Endodermal cell (in vitro differentiated cells): ENCODE results near the gene ZCWPW1. TPM values are rescaled to one million over a fixed set of nuclear protein-coding genes. Genes with fewer than 3 reads are reported as not detected.
A peak's percentile ranks its signal among the peaks of the same experiment; 100 is the strongest.

ENCODE experiments used
- DNase-seq: peaks from one replicate; pipeline ENCODE4 v3.0.0-alpha.2; 2017
- H3K27ac ChIP-seq: 2 replicates; pipeline ENCODE4 v1.5.1; 2013; ENCODE audit warnings: mild to moderate bottlenecking, low read depth, low read length, moderate library complexity
- H3K27me3 ChIP-seq: 2 replicates; pipeline ENCODE4 v1.6.1; 2013; ENCODE audit warnings: mild to moderate bottlenecking, low read length, moderate library complexity; ENCODE audit not compliant: insufficient read depth, control insufficient read depth, poor library complexity, severe bottlenecking
- H3K36me3 ChIP-seq: 2 replicates; pipeline ENCODE4 v1.7.0; 2013; ENCODE audit warnings: mild to moderate bottlenecking, low read length, moderate library complexity; ENCODE audit not compliant: control insufficient read depth, insufficient read depth
- H3K4me1 ChIP-seq: one replicate; pipeline ENCODE4 v1.7.0; 2013; ENCODE audit warnings: low read length; ENCODE audit not compliant: control insufficient read depth, insufficient read depth
- H3K4me3 ChIP-seq: 2 replicates; pipeline ENCODE4 v1.5.1; 2013; ENCODE audit warnings: mild to moderate bottlenecking, low read length, moderate library complexity
- H3K9ac ChIP-seq: 2 replicates; pipeline ENCODE4 v1.6.1; 2013; ENCODE audit warnings: mild to moderate bottlenecking, low read length, moderate library complexity; ENCODE audit not compliant: poor library complexity, severe bottlenecking; ENCODE audit errors: extremely low read depth
- H3K9me3 ChIP-seq: 2 replicates; pipeline ENCODE4 v1.6.1; 2013; ENCODE audit warnings: mild to moderate bottlenecking, low read length, moderate library complexity; ENCODE audit not compliant: control insufficient read depth
- H3K27ac Mint-ChIP-seq: 2 replicates; pipeline ENCODE4 v1.8.0; 2020; ENCODE audit warnings: mixed read lengths
- H3K27me3 Mint-ChIP-seq: 2 replicates; pipeline ENCODE4 v1.8.0; 2021; ENCODE audit warnings: mild to moderate bottlenecking, mixed read lengths; ENCODE audit not compliant: insufficient read depth
- H3K36me3 Mint-ChIP-seq: 2 replicates; pipeline ENCODE4 v1.8.0; 2020; ENCODE audit warnings: low read depth, mixed read lengths
- H3K4me1 Mint-ChIP-seq: 2 replicates; pipeline ENCODE4 v1.8.0; 2020; ENCODE audit warnings: mixed read lengths
- H3K4me3 Mint-ChIP-seq: 2 replicates; pipeline ENCODE4 v1.8.0; 2020; ENCODE audit warnings: mild to moderate bottlenecking, moderate library complexity, mixed read lengths
- H3K9me3 Mint-ChIP-seq: 2 replicates; pipeline ENCODE4 v1.8.0; 2020; ENCODE audit warnings: mild to moderate bottlenecking, mixed read lengths
- CTCF ChIP-seq: fragments of 200-600 bp; sonication (generic); conservative IDR thresholded peaks from 2 replicates; pipeline ENCODE4 v1.5.0; 2021; ENCODE audit warnings: antibody characterized with exemption, mild to moderate bottlenecking
- WGBS, 2 experiments: methylation state at CpG; one replicate each; pipeline versions ENCODE4 v1.1.5 to v1.1.7; 2013; ENCODE audit warnings: missing lambda C conversion rate in 2 of 2, mixed read lengths in 1 of 2; ENCODE audit not compliant: insufficient coverage in 1 of 2, insufficient read length in 1 of 2; 5-methylcytosine and 5-hydroxymethylcytosine counted together
- long read RNA-seq, 4 experiments: library from polyadenylated mRNA in 2 of 4; library from RNA in 1 of 4; library from capped mRNA in 1 of 4; stranded (forward) in 3 of 4; unstranded in 1 of 4; transcript quantifications; one replicate each; pipeline ENCODE4 v2.0.0, GENCODE V29; 2020 to 2021; ENCODE audit warnings: inconsistent platforms in 1 of 4
- polyA plus RNA-seq, 2 experiments: library from polyadenylated mRNA; stranded (reverse); fragments of 50-300 nt; gene quantifications; one replicate each; pipeline ENCODE4 v1.2.3, GENCODE V29; 2013
- total RNA-seq, 2 donors: library from RNA; stranded (reverse); fragmentation: NEBNext Ultra II Directional in 1 of 2; extraction: Animal tissue kit (Norgen Biotek cat#: 25700) in 1 of 2; gene quantifications; 2 replicates in 1 of 2; 3 replicates in 1 of 2; pipeline ENCODE4 v1.2.1, GENCODE V29; 2021

The ZCWPW1 gene
- 1 to 10 TPM; 1.9 to 2.3 TPM for total RNA-seq
- polyA plus RNA-seq (2013, experiment 1 of 2), result 2.0 TPM
- 2.4 TPM for polyA plus RNA-seq (2013, experiment 2 of 2)
- long read RNA-seq, experiment 1, result 0 reads
- long read RNA-seq, experiment 2, partial matches to known transcripts, result 1 of 3 reads
- long read RNA-seq, experiment 2, other reads (novel, unspliced or antisense), result 2 of 3 reads
- long read RNA-seq, experiment 3, partial matches to known transcripts, result 0 of 3 reads
- long read RNA-seq, experiment 3, other reads (novel, unspliced or antisense), result 2 of 3 reads
- long read RNA-seq, experiment 4, partial matches to known transcripts, result 0 of 3 reads
- long read RNA-seq, experiment 4, other reads (novel, unspliced or antisense), result 3 of 3 reads

GRCh38 chr7:100428199-100428966 is at the start of gene ZCWPW1:
Gene ZCWPW1 (minus strand): TSS chr7:100428703. CDS start chr7:100420649, 8,054 bp downstream.
- no peak for TF ChIP-seq CTCF
- Mint-ChIP-seq H3K27me3 (peaks cover 16% of the 10 kb centered on the region), H3K4me1 (peaks cover 24% of the 10 kb centered on the region), H3K27ac (peak within 1 kb of the TSS; percentile 100), H3K9me3 (peaks cover 7% of the 10 kb centered on the region), H3K36me3 (peaks cover 21% of the 10 kb centered on the region), H3K4me3 (peak within 1 kb of the TSS; percentile 89)
- peak; percentile 97 for DNase-seq
- Histone ChIP-seq H3K9me3 (no peaks in the 10 kb centered on the region), H3K36me3 (peaks cover 26% of the 10 kb centered on the region), H3K27ac (peak within 1 kb of the TSS; percentile 100), H3K4me1 (peaks cover 18% of the 10 kb centered on the region), H3K9ac (peak within 1 kb of the TSS; percentile 94), H3K4me3 (peak within 1 kb of the TSS; percentile 97), H3K27me3 (no peaks in the 10 kb centered on the region)
- 0 to 1% methylated on average over 39 to 66 of the region's 66 CpGs for WGBS, 2 experiments

- H3K27me3 ChIP-seq, result no peaks in the 10 kb centered on the region
- TF ChIP-seq CTCF, result no peak
- peaks cover 13% of the 10 kb centered on the region for H3K36me3 Mint-ChIP-seq
- no peaks in the 10 kb centered on the region for H3K9me3 ChIP-seq
- no peak for DNase-seq
- H3K9ac ChIP-seq, result peak overlapping the region; percentile 68
- no peaks in the 10 kb centered on the region for H3K27me3 Mint-ChIP-seq
- no peak overlapping the region for H3K27ac Mint-ChIP-seq
- H3K36me3 ChIP-seq, result peaks cover 7% of the 10 kb centered on the region
- H3K4me1 ChIP-seq, result no peaks in the 10 kb centered on the region
- H3K4me3 ChIP-seq, result peak overlapping the region; percentile 88
- H3K27ac ChIP-seq, result no peak overlapping the region
- no peaks in the 10 kb centered on the region for H3K9me3 Mint-ChIP-seq
- peaks cover 11% of the 10 kb centered on the region for H3K4me1 Mint-ChIP-seq
- H3K4me3 Mint-ChIP-seq, result peak overlapping the region; percentile 76
- WGBS, 2 experiments, result 37% methylated on average over 16 of the region's 16 CpGs; no CpG with 5 or more reads in 1 of the 2 experiments
Observed at GRCh38 chr7:100477871-100478267, 49.4 kb upstream of the ZCWPW1 start.

GRCh38 chr7:100476903-100477870 is 48.7 kb upstream of the ZCWPW1 start:
- H3K27me3 ChIP-seq, result no peaks in the 10 kb centered on the region
- 78 to 89% methylated on average over 13 to 30 of the region's 30 CpGs for WGBS, 2 experiments
- no peaks in the 10 kb centered on the region for H3K4me1 ChIP-seq
- TF ChIP-seq CTCF, result peak; percentile 61
- peak overlapping the region; percentile 76 for H3K4me3 Mint-ChIP-seq
- H3K27ac Mint-ChIP-seq, result no peak overlapping the region
- peaks cover 13% of the 10 kb centered on the region for H3K36me3 Mint-ChIP-seq
- no peaks in the 10 kb centered on the region for H3K27me3 Mint-ChIP-seq
- no peaks in the 10 kb centered on the region for H3K9me3 Mint-ChIP-seq
- peak overlapping the region; percentile 88 for H3K4me3 ChIP-seq
- H3K9ac ChIP-seq, result no peak overlapping the region
- H3K27ac ChIP-seq, result no peak overlapping the region
- H3K4me1 Mint-ChIP-seq, result peaks cover 11% of the 10 kb centered on the region
- peaks cover 7% of the 10 kb centered on the region for H3K36me3 ChIP-seq
- peak; percentile 81 for DNase-seq
- no peaks in the 10 kb centered on the region for H3K9me3 ChIP-seq
